ENCODE data around the gene SMURF1. TPM values are rescaled to one million over a fixed set of nuclear protein-coding genes. Genes with fewer than 3 reads are reported as not detected.

Gene SMURF1
- total and polyA plus RNA-seq, 2 of the 8 experiments (the other 6 are each of a cell fraction or from before 2014, with no cell fraction given) = 9.6 to 24.5 TPM

GRCh38 chr7:99191869-99192596, 48.1 kb upstream of the SMURF1 start (continued):
- TF ChIP-seq CHD7 (IDR thresholded peaks at IDR 0.05; ENCODE audit: insufficient replicate concordance, low read length) = no peak
- TF ChIP-seq ZNF274 (IDR thresholded peaks at IDR 0.05; ENCODE audit: borderline replicate concordance, extremely low read depth, low read length) = no peak
- no peak for TF ChIP-seq SP2 (IDR thresholded peaks at IDR 0.05; ENCODE audit: low read length)
- TF ChIP-seq BRCA1 (IDR thresholded peaks at IDR 0.05; ENCODE audit: low read depth, low read length) = no peak

Data from H1 (cell line).